Tibial artery (tissue), 4 donors: ENCODE results near the gene CBX2.

Experiments used
- DNase-seq, 2 donors: peaks; one replicate each; pipeline ENCODE4 v3.0.0-alpha.2; 2019
- H3K27ac ChIP-seq, 2 donors: fragments of 200-600 bp; sonication (generic) in 1 of 2; 1 replicate in 1 of 2; 2 replicates in 1 of 2; pipeline ENCODE4 v1.5.1; 2018 to 2019; ENCODE audit warnings: mild to moderate bottlenecking in 1 of 2
- H3K27me3 ChIP-seq, 2 donors: fragments of 200-600 bp; sonication (generic) in 1 of 2; one replicate each; pipeline versions ENCODE4 v1.5.1 to v1.6.0; 2016 to 2019
- H3K36me3 ChIP-seq, 3 donors: fragments of 200-600 bp; sonication (generic) in 2 of 3; one replicate each; pipeline ENCODE4 v1.5.1; 2016 to 2019; ENCODE audit warnings: mild to moderate bottlenecking in 2 of 3
- H3K4me1 ChIP-seq, 4 donors: fragments of 200-600 bp; sonication (generic) in 2 of 4; 1 replicate in 3 of 4; 2 replicates in 1 of 4; pipeline ENCODE4 v1.5.1; 2016 to 2019
- H3K4me3 ChIP-seq, 2 donors: fragments of 200-600 bp; sonication (generic) in 1 of 2; 1 replicate in 1 of 2; 2 replicates in 1 of 2; pipeline ENCODE4 v1.5.1; 2018 to 2019; ENCODE audit warnings: mild to moderate bottlenecking in 2 of 2
- H3K9me3 ChIP-seq, 3 donors: fragments of 200-600 bp; sonication (generic) in 1 of 3; one replicate each; pipeline ENCODE4 v1.5.1; 2016 to 2019
- CTCF ChIP-seq, 2 experiments: fragments of 200-600 bp in 1 of 2; fragments of 450-650 bp in 1 of 2; IDR thresholded peaks; one replicate each; pipeline ENCODE4 v1.5.1; 2017 to 2019; ENCODE audit warnings: antibody characterized with exemption in 2 of 2, mild to moderate bottlenecking in 1 of 2, moderate library complexity in 1 of 2
- intact Hi-C: fragments of 100-400 bp; cut with DNase I; formaldehyde crosslinking; loops from one replicate; pipeline ENCODE4 v1.15.0; 2023; ENCODE audit warnings: low total_unique reads

The CBX2 gene

DNA sequence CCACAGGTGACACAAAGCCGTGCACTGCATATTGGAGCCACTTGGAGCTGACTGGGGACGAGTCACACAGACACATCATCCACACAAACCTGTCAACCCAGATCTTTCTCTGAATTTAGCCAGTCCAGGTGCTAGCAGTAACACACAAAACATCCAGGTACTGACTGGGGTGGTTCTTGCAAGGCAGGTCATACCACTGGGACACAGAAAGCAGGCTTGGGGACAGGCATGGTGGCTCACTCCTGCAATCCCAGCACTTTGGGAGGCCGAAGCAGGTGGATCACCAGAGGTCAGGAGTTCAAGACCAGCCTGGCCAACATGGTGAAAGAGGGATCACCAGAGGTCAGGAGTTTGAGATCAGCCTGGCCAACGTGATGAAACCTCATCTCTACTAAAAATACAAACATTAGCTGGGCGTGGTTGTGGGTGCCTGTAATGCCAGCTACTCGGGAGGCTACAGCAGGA lies 32.3 kb upstream of the CBX2 start:
- Histone ChIP-seq H3K27me3 (peaks cover 0 to 86% of the 10 kb centered on the region in 2 donors), H3K36me3 (no peaks in the 10 kb centered on the region)
- intact Hi-C loops: loop anchor here (5.0 kb wide), 1 partner anchor 247 kb away; no protein-coding TSS in a partner anchor

DNA sequence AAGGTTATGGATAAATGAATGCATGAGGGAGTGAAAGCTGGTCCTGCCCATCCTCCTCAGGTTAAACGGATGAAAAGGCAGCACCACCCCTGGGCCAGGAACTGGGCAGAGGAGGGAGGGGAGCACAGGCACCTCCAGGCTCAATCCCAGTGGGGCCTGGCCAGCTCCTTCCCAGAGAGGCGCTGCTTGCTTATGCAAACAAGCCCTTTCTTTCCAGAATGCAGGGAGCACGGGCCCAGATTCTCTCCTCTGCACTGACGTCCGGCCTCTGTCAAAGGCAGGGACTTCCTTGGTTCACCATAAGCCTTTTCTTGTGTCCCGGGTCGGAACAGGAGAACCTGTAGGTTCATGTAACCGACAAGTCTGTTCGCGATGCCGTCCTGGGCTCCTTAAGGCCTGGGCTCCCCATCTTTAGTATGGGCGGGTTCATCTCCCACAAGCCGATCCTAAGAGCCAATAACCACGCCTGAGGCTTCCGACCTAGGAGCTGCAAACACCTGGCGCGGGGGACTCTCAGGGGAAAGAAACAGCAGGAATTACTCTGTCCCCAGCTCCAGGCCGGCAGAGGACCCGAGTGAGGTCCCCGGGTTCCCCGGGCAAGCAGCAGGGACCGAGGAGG lies 30.9 kb upstream of the CBX2 start:
- Histone ChIP-seq H3K9me3 (no peaks in the 10 kb centered on the region), H3K4me1 (peaks cover 0 to 20% (median 10%) of the 10 kb centered on the region in 4 donors), H3K27ac (no peak overlapping the region), H3K36me3 (no peaks in the 10 kb centered on the region), H3K27me3 (peaks cover 0 to 86% of the 10 kb centered on the region in 2 donors), H3K4me3 (no peak overlapping the region)
- DNase-seq: no peak
- intact Hi-C loops: loop anchor here (5.0 kb wide), 1 partner anchor 245 kb away; no protein-coding TSS in a partner anchor
- TF ChIP-seq CTCF (IDR thresholded peaks at IDR 0.05): no peak

More for the DNA sequence above, 32.3 kb upstream of the CBX2 start:
- TF ChIP-seq CTCF (IDR thresholded peaks at IDR 0.05): no peak
- Histone ChIP-seq H3K27ac (no peak overlapping the region), H3K4me3 (no peak overlapping the region), H3K9me3 (no peaks in the 10 kb centered on the region), H3K4me1 (peaks cover 0 to 27% (median 16%) of the 10 kb centered on the region in 4 donors)
- DNase-seq: no peak

- peaks cover 0 to 83% of the 10 kb centered on the region in 2 donors for H3K27me3 ChIP-seq
- peaks cover 0 to 17% (median 8%) of the 10 kb centered on the region in 4 donors for H3K4me1 ChIP-seq
- TF ChIP-seq CTCF (IDR thresholded peaks at IDR 0.05): no peak
- no peaks in the 10 kb centered on the region for H3K9me3 ChIP-seq
- H3K27ac ChIP-seq: no peak overlapping the region
- no peak for DNase-seq
- H3K36me3 ChIP-seq: no peaks in the 10 kb centered on the region
- intact Hi-C loops: loop anchor here (5.0 kb wide), 1 partner anchor 245 kb away; no protein-coding TSS in a partner anchor
- H3K4me3 ChIP-seq: no peak overlapping the region
Observed at GRCh38 chr17:79747508-79748294, 30.2 kb upstream of the CBX2 start.

GRCh38 chr17:79748295-79749099 lies 29.5 kb upstream of the CBX2 start:
- H3K27me3 ChIP-seq: peaks cover 0 to 84% of the 10 kb centered on the region in 2 donors
- no peak for DNase-seq
- intact Hi-C loops: loop anchor here (5.0 kb wide), 1 partner anchor 244 kb away; no protein-coding TSS in a partner anchor
- H3K36me3 ChIP-seq: no peaks in the 10 kb centered on the region
- no peak for TF ChIP-seq CTCF (IDR thresholded peaks at IDR 0.05)
- no peaks in the 10 kb centered on the region for H3K9me3 ChIP-seq
- H3K27ac ChIP-seq: no peak overlapping the region
- H3K4me3 ChIP-seq: no peak overlapping the region
- H3K4me1 ChIP-seq: peaks cover 0 to 17% (median 8%) of the 10 kb centered on the region in 4 donors

DNA sequence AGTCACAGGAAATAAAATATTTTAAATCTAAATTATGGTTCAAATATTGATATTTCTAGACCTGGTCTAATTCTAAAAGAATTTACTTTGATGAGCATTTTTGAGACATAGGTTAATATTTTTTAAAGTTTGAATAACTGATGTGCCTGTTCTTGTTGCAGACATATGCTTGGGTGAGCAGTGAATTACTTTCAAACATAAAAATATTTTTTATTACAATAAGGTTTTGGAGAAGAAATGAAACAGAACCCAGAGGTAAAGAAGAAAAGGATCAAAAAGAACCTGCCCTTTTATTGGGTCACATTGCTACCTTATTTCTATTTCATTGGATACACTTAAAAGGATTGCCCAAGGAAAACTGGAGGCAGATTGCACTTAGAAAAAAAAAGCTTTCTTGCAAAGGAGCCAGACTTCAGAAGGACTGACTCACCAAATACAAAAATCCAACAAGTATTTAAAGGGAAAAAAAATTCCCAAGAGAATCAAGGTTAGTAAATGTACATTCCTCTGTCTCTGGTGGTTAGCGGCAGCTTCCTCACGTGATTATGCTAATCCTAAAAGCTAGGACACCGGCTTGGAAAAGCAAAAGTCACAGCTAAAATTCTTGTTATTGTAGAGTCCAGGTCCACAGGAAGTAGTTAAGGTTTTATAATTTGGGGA lies 28.7 kb upstream of the CBX2 start:
- intact Hi-C loops: loop anchor here (5.0 kb wide), 1 partner anchor 243 kb away; no protein-coding TSS in a partner anchor
- H3K4me1 ChIP-seq: peaks cover 0 to 17% (median 8%) of the 10 kb centered on the region in 4 donors
- H3K36me3 ChIP-seq: no peaks in the 10 kb centered on the region
- no peak for TF ChIP-seq CTCF (IDR thresholded peaks at IDR 0.05)
- DNase-seq: no peak
- no peak overlapping the region for H3K27ac ChIP-seq
- H3K4me3 ChIP-seq: no peak overlapping the region
- peaks cover 0 to 88% of the 10 kb centered on the region in 2 donors for H3K27me3 ChIP-seq
- H3K9me3 ChIP-seq: no peaks in the 10 kb centered on the region
